Activated T-helper 2 cell treated with anti-CD3 and anti-CD28 coated beads, Interferon-gamma antibody, Interleukin-2, Interleukin-4, amounts not matched to agents 10 μg/mL and 5 μg/mL and 100 μg/mL, durations not matched to agents 14 hours and 24 hours and 36 hours (primary cell): ENCODE measurements around the gene CHDH. TPM values are rescaled to one million over a fixed set of nuclear protein-coding genes. Genes with fewer than 3 reads are reported as not detected.

ENCODE experiments used
- DNase-seq: peaks from one replicate; pipeline ENCODE4 v3.0.0; 2021; ENCODE audit warnings: low spot score
- H3K27ac Mint-ChIP-seq: one replicate; pipeline ENCODE4 v1.8.0; 2021; ENCODE audit warnings: mixed read lengths
- H3K27me3 Mint-ChIP-seq: one replicate; pipeline ENCODE4 v1.8.0; 2021; ENCODE audit warnings: low read depth, mixed read lengths
- H3K36me3 Mint-ChIP-seq: one replicate; pipeline ENCODE4 v1.8.0; 2021; ENCODE audit warnings: low read depth, mixed read lengths
- H3K4me1 Mint-ChIP-seq: one replicate; pipeline ENCODE4 v1.8.0; 2021; ENCODE audit warnings: low read depth, mixed read lengths
- H3K4me3 Mint-ChIP-seq: one replicate; pipeline ENCODE4 v1.8.0; 2021; ENCODE audit warnings: low read depth, mild to moderate bottlenecking, moderate library complexity, mixed read lengths
- H3K9me3 Mint-ChIP-seq: one replicate; pipeline ENCODE4 v1.8.0; 2021; ENCODE audit warnings: mixed read lengths
- intact Hi-C: fragments of 100-400 bp; cut with micrococcal nuclease; formaldehyde crosslinking; loops from one replicate; pipeline ENCODE4 v1.15.1; 2023
- total RNA-seq: library from RNA; stranded (reverse); gene quantifications from 2 replicates; pipeline ENCODE4 v1.2.3, GENCODE V29; 2022

The CHDH gene
- total RNA-seq, 1 donor from 2014 or later: 10.7 TPM

- Mint-ChIP-seq H3K27ac (no peak overlapping the region), H3K36me3 (peaks cover 9% of the 10 kb centered on the region), H3K4me1 (peaks cover 9% of the 10 kb centered on the region), H3K4me3 (no peak overlapping the region), H3K27me3 (peaks cover 2% of the 10 kb centered on the region), H3K9me3 (no peaks in the 10 kb centered on the region)
- no peak for DNase-seq
- intact Hi-C loops: no loop called here
These were observed 26.9 kb downstream of the CHDH start for GRCh38 chr3:53819163-53819868.

GRCh38 chr3:53818221-53819162 is 27.7 kb downstream of the CHDH start:
- peaks cover 2% of the 10 kb centered on the region for H3K27me3 Mint-ChIP-seq
- intact Hi-C loops: no loop called here
- H3K27ac Mint-ChIP-seq: no peak overlapping the region
- no peaks in the 10 kb centered on the region for H3K9me3 Mint-ChIP-seq
- peaks cover 5% of the 10 kb centered on the region for H3K4me1 Mint-ChIP-seq
- H3K36me3 Mint-ChIP-seq: peaks cover 4% of the 10 kb centered on the region
- DNase-seq: no peak
- no peak overlapping the region for H3K4me3 Mint-ChIP-seq

- Mint-ChIP-seq H3K27ac (no peak overlapping the region), H3K36me3 (peaks cover 4% of the 10 kb centered on the region), H3K4me1 (peaks cover 5% of the 10 kb centered on the region), H3K27me3 (peaks cover 2% of the 10 kb centered on the region), H3K9me3 (no peaks in the 10 kb centered on the region), H3K4me3 (no peak overlapping the region)
- DNase-seq: no peak
- intact Hi-C loops: no loop called here
These were observed 28.4 kb downstream of the CHDH start for GRCh38 chr3:53817809-53818208.

- intact Hi-C loops: no loop called here
- Mint-ChIP-seq H3K27ac (no peak overlapping the region), H3K36me3 (peaks cover 4% of the 10 kb centered on the region), H3K4me1 (peaks cover 5% of the 10 kb centered on the region), H3K9me3 (no peaks in the 10 kb centered on the region), H3K4me3 (no peak overlapping the region), H3K27me3 (peaks cover 2% of the 10 kb centered on the region)
- no peak for DNase-seq
These were observed 29.0 kb downstream of the CHDH start for GRCh38 chr3:53817211-53817610.

- Mint-ChIP-seq H3K27ac (no peak overlapping the region), H3K9me3 (no peaks in the 10 kb centered on the region), H3K36me3 (peaks cover 4% of the 10 kb centered on the region), H3K4me1 (peaks cover 5% of the 10 kb centered on the region), H3K4me3 (no peak overlapping the region), H3K27me3 (peaks cover 2% of the 10 kb centered on the region)
- intact Hi-C loops: no loop called here
- DNase-seq: no peak
These were observed 29.8 kb downstream of the CHDH start for GRCh38 chr3:53816425-53816824.

- no peaks in the 10 kb centered on the region for H3K9me3 Mint-ChIP-seq
- no peak overlapping the region for H3K27ac Mint-ChIP-seq
- H3K36me3 Mint-ChIP-seq: peaks cover 4% of the 10 kb centered on the region
- H3K27me3 Mint-ChIP-seq: peaks cover 2% of the 10 kb centered on the region
- peaks cover 5% of the 10 kb centered on the region for H3K4me1 Mint-ChIP-seq
- intact Hi-C loops: no loop called here
- DNase-seq: no peak
- no peak overlapping the region for H3K4me3 Mint-ChIP-seq
These were observed 30.6 kb downstream of the CHDH start for GRCh38 chr3:53815651-53816050.

GRCh38 chr3:53815067-53815466 is 31.2 kb downstream of the CHDH start:
- H3K9me3 Mint-ChIP-seq: no peaks in the 10 kb centered on the region
- peaks cover 5% of the 10 kb centered on the region for H3K4me1 Mint-ChIP-seq
- intact Hi-C loops: no loop called here
- H3K36me3 Mint-ChIP-seq: peaks cover 4% of the 10 kb centered on the region
- no peak overlapping the region for H3K27ac Mint-ChIP-seq
- peaks cover 2% of the 10 kb centered on the region for H3K27me3 Mint-ChIP-seq
- DNase-seq: no peak
- no peak overlapping the region for H3K4me3 Mint-ChIP-seq

- no peaks in the 10 kb centered on the region for H3K9me3 Mint-ChIP-seq
- DNase-seq: no peak
- H3K27me3 Mint-ChIP-seq: peaks cover 2% of the 10 kb centered on the region
- no peak overlapping the region for H3K4me3 Mint-ChIP-seq
- peaks cover 5% of the 10 kb centered on the region for H3K4me1 Mint-ChIP-seq
- H3K36me3 Mint-ChIP-seq: peaks cover 4% of the 10 kb centered on the region
- intact Hi-C loops: no loop called here
- no peak overlapping the region for H3K27ac Mint-ChIP-seq
These were observed 32.3 kb downstream of the CHDH start for GRCh38 chr3:53813876-53814275.

- peaks cover 2% of the 10 kb centered on the region for H3K27me3 Mint-ChIP-seq
- no peak overlapping the region for H3K27ac Mint-ChIP-seq
- no peak overlapping the region for H3K4me3 Mint-ChIP-seq
- intact Hi-C loops: no loop called here
- H3K36me3 Mint-ChIP-seq: peaks cover 4% of the 10 kb centered on the region
- peaks cover 5% of the 10 kb centered on the region for H3K4me1 Mint-ChIP-seq
- DNase-seq: no peak
- no peaks in the 10 kb centered on the region for H3K9me3 Mint-ChIP-seq
These were observed 33.0 kb downstream of the CHDH start for GRCh38 chr3:53813229-53813628.

- Mint-ChIP-seq H3K27me3 (no peaks in the 10 kb centered on the region), H3K9me3 (no peaks in the 10 kb centered on the region), H3K4me1 (no peaks in the 10 kb centered on the region), H3K27ac (no peak overlapping the region), H3K36me3 (no peaks in the 10 kb centered on the region), H3K4me3 (no peak overlapping the region)
- intact Hi-C loops: no loop called here
- no peak for DNase-seq
These were observed 33.8 kb downstream of the CHDH start for GRCh38 chr3:53812434-53812833.

- Mint-ChIP-seq H3K9me3 (no peaks in the 10 kb centered on the region), H3K27ac (no peak overlapping the region)
- intact Hi-C loops: no loop called here
These were observed 34.9 kb downstream of the CHDH start for GRCh38 chr3:53811143-53811927.

GRCh38 chr3:53809764-53810400 is 36.3 kb downstream of the CHDH start:
- intact Hi-C loops: no loop called here
- Mint-ChIP-seq H3K9me3 (no peaks in the 10 kb centered on the region), H3K27ac (no peak overlapping the region), H3K27me3 (peaks cover 5% of the 10 kb centered on the region), H3K4me3 (no peak overlapping the region), H3K36me3 (no peaks in the 10 kb centered on the region), H3K4me1 (peaks cover 1% of the 10 kb centered on the region)
- DNase-seq: no peak

More at GRCh38 chr3:53811143-53811927, 34.9 kb downstream of the CHDH start:
- no peaks in the 10 kb centered on the region for H3K36me3 Mint-ChIP-seq
- no peak overlapping the region for H3K4me3 Mint-ChIP-seq
- no peak for DNase-seq
- H3K4me1 Mint-ChIP-seq: peaks cover 1% of the 10 kb centered on the region
- no peaks in the 10 kb centered on the region for H3K27me3 Mint-ChIP-seq
